Stimulated activated CD8-positive, alpha-beta memory T cell treated with anti-CD3 and anti-CD28 coated beads, Interleukin-15, amount 100 ng/mL, for 1 hour (primary cell): ENCODE results near the gene LRRC4C.
"Not testable (repeated sequence)": the region's sequence is repeated elsewhere in the genome, so short reads cannot be mapped to it uniquely, and the experiment has no call there.

Source experiments
- DNase-seq: peaks from one replicate; pipeline ENCODE4 v3.0.0-alpha.2; 2020; ENCODE audit warnings: low read depth

The LRRC4C gene

GRCh38 chr11:40168414-40168813 lies 1291.0 kb downstream of the LRRC4C start:
- no peak for DNase-seq

GRCh38 chr11:40167805-40168204 lies 1291.6 kb downstream of the LRRC4C start:
- not testable (repeated sequence) for DNase-seq

DNA sequence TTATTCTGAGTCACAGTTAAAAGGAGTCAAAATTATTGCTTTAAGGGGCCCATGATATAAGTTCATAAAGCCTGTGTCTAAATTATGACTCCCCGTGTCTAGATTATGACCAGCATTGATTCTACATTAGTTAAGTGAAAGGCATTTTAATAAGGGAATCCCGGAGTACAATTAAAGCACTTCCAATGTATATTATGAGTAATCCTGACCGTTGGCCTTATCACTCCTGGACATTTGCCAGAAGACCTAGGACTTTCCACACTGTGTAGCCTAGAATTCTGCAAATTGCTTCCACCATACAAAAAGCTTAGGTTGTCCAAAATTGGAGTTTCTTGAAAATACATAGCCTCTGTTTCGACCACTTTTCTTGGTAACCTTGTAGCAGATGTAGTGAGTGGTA lies 1292.6 kb downstream of the LRRC4C start:
- no peak for DNase-seq

- DNase-seq = no peak
Measured at GRCh38 chr11:40162901-40163883, 1296.3 kb downstream of the LRRC4C start.

- DNase-seq = no peak
Measured at GRCh38 chr11:40161854-40162410, 1297.5 kb downstream of the LRRC4C start.

DNA sequence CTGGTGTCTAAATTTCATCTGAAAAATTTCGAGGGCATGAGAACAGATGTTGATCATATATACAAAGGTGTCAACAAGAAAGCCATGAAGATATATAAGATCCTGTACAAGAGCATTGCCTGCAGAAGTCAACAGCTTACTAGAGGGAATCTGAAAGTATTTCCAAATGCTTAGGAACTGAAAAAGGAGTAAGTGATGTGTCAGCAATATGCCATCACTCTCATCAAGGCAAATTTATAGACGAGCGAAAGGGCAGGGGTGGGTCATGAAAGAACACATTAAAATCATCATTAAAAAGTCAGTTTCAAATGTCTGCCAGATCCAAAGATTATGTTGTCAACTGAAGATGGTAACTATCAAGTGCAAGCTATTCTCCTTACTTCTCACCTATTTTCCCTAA lies 1299.0 kb downstream of the LRRC4C start:
- no peak for DNase-seq

DNA sequence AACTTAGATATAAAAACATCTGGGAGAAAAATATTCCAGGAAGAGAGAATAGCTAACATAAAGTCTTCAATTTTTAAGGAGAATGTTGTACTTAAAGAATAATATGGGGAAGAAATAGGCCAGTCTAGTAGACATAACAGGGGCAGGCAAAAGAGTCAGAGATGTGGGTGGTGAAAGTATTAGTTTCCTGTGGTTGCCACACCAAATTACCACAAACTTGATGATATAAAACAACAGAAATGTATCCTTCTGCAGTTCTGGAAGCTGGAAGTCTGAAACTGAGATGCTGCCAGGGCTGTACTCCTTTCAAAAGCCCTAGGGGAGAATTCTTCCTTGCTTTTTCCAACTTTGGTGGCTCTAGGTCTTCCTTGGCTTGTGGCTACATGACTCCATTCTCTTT lies 1309.7 kb downstream of the LRRC4C start:
- no peak for DNase-seq

- no peak for DNase-seq
Measured at GRCh38 chr11:40140560-40140959, 1318.9 kb downstream of the LRRC4C start.

DNA sequence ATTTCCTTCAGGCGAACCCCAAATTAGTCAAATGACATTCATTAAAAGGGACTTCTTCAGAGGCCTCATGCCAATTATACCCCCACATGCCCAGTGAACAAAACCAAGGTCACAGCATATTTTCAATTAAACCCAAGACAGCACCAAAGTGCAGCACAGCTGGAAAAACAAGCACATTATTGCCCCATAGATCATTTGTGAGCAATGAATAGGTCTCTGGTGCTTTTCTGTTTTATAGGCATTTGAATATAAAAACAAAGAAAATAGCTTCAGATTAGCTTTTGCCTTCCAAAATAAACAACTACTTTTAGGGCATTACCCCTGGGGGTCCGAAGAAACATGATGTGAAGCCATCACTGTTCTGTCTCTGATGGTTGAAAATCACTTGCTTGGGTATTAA lies 1319.9 kb downstream of the LRRC4C start:
- no peak for DNase-seq

GRCh38 chr11:40139066-40139465 lies 1320.4 kb downstream of the LRRC4C start:
- DNase-seq = no peak

DNA sequence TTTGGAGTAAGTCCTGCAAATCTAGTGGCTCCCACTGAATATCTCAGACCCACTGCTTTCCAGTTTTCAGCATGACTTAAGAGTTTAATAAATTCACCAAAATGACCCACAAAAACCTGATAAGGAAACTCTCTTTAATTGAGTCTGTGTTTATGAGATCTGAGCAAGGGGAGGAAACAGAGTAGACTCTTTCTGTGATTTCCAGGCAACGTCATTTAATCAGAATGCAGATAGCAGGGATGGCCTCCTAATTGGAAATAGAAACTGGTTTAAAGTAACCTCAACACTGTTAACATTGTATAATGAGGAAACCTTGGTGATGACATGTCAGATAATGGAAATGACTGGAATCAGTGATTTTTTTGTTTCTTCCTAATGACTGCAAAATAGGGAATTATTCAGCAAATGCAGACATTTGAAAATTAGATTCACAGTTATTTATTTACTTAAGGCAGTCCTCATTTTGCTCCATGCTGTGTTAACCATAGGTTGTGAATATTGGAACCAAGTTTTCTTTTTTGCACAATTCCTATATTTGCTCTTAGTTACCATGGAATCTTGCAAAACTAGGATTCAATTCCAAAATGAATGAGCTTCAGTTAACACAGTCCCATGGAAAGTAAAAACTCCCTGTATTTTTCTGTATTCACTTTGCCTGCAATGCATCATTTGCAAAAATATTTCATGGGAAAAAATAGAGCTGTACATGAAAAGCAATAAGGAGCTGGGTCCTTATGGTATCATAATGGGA lies 1324.5 kb downstream of the LRRC4C start:
- no peak for DNase-seq

DNA sequence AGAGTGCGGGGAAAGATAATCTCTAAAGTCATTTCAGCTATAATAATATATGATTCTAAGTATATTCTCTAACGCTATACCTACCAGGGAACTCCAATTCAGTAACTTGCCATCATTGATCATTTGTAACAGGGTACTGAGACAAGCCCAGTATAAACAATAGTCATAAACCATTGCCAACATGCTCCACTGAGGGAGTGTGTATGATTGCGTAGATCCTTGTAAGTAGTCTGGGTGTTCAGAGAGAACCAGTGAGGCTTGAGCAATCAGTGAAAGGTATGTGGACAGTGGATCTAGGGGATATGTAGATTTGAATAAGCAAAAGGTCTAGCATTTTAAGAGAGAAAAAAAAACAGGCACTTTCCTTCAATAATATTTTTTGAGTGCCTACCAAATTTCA lies 1326.0 kb downstream of the LRRC4C start:
- no peak for DNase-seq

DNA sequence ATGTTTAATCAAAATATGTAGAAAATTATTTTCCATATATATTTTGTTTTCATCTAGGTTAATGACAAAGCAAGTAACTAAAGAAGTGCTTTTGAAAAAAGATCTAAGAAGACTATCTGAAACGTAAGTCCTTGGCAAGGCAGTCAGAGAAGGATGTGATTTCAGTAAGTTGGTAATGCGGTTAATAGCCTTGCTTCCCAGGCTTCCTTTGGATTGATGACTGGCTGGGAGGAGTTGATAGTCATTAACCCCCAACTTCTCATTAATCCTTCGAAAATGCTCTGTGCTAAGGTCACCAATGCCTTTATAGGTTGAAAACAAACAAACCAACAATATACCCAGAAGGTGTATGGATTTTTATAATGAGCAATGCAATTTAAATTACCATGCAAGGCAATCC lies 1326.5 kb downstream of the LRRC4C start:
- DNase-seq = no peak

DNA sequence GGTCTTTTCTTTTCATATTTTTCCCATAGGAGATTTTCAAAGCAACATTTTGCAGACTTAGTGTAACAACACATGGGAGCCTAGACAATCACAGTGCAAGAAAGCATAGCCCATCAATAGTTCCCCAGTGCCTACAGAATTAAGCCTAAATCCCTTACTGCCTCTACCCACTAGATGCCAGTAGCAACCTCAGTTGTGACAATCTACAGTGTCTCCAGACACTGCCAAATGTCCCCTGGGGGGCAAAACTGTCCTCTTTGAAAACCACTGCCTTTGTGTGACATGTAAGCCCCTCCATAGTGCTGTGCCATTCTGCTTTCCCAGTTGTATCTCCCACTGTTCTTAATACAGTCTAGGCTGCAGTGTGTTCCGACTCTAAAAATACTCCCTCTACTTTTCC lies 1329.0 kb downstream of the LRRC4C start:
- no peak for DNase-seq

- no peak for DNase-seq
Measured at GRCh38 chr11:40129266-40129665, 1330.2 kb downstream of the LRRC4C start.

GRCh38 chr11:40125054-40125453 lies 1334.4 kb downstream of the LRRC4C start:
- DNase-seq = no peak

- no peak for DNase-seq
Measured at GRCh38 chr11:40119661-40120060, 1339.8 kb downstream of the LRRC4C start.

DNA sequence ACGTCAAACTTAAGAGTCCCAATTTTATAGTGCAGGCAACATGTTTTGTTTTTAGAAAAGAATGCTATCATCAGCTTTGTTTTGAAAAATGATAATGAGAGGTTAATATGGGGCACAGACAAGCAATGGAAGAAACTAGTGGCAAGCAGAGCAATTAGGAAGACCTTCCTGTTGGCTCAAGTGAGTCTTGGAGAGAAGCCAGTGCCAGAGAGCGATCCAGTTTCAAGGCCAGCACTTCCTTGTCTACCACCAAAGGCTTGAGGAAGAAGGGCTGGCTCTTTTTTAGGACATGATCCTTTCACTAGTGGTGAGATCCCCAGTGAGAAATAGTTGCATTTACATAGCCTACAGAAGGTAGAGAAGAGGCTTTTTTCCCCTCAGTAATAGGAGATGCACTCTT lies 1340.7 kb downstream of the LRRC4C start:
- no peak for DNase-seq

- DNase-seq = no peak
Measured at GRCh38 chr11:40118026-40118425, 1341.4 kb downstream of the LRRC4C start.

GRCh38 chr11:40104941-40105550 lies 1354.4 kb downstream of the LRRC4C start:
- DNase-seq = no peak

DNA sequence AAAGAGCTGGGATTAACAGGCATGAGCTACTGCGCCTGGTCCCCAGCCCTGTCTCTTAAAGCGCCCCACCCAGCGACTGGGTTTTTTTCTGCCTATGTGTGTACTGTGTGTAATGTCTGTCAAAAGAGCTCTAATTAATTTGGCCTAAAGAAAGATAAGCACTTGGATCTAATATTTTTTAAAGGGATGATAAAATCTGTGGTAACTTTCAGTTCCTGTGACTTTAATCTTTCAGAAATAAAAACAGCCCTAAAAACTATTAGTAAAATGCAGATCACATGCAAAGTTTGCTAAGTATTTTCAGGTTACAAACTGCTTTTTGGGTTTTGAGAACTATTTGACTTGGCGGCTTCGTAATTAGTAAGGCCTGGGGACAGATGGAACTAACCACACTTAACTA lies 1358.7 kb downstream of the LRRC4C start:
- DNase-seq = no peak

GRCh38 chr11:40100162-40100553 lies 1359.3 kb downstream of the LRRC4C start:
- no peak for DNase-seq
